Measurements from ENCODE around the gene PLPP4. TPM values are rescaled to one million over a fixed set of nuclear protein-coding genes. Genes with fewer than 3 reads are reported as not detected.

The PLPP4 gene
- polyA plus RNA-seq, 1 donor from 2014 or later, result 4.4 TPM

DNA sequence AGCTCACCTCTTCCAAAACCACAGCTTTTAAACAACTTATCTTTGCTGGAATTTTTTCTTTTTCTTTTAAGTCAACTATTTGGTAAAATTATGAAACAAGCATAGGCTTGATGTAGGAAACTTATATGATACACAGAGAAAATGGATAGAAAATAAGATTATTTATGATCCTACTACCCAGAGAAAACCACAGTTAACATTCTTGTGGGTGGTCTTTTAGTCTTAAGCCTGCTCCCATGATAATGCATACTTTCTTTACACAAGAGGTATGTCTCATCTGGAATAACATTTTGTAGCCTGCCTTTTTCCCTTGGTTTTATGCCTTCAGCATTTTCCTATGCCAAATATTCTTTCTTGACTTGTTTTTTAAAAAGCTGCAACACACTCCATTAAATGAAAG lies 21.4 kb downstream of the PLPP4 start:
- Histone ChIP-seq H3K79me2 (replicated peaks; ENCODE audit: insufficient read depth, low read length) (no peaks in the 10 kb centered on the region), H3K4me3 (ENCODE audit: low read length) (no peak overlapping the region), H3K9me3 (ENCODE audit: low read length) (no peaks in the 10 kb centered on the region), H3K9ac (ENCODE audit: low read length) (no peak overlapping the region), H3K27me3 (ENCODE audit: insufficient read depth, low read depth, low read length) (no peaks in the 10 kb centered on the region), H3K36me3 (ENCODE audit: insufficient read depth, low read length) (no peaks in the 10 kb centered on the region), H4K20me1 (ENCODE audit: insufficient read depth) (no peaks in the 10 kb centered on the region), H3K4me2 (ENCODE audit: low read length) (no peak overlapping the region), H3K9me2 (ENCODE audit: insufficient read depth, low read length) (no peaks in the 10 kb centered on the region), H3F3A (ENCODE audit: insufficient read depth, low read length, poor library complexity, severe bottlenecking) (no peaks in the 10 kb centered on the region), H2AFZ (ENCODE audit: low read depth, low read length) (no peak overlapping the region), H3K27ac (ENCODE audit: low read length) (no peak overlapping the region)
- TF ChIP-seq SMC3 (conservative IDR thresholded peaks at IDR 0.05; ENCODE audit: poor library complexity), result no peak
- TF ChIP-seq EP300 (conservative IDR thresholded peaks at IDR 0.05; ENCODE audit: poor library complexity, severe bottlenecking), result no peak
- no peak for TF ChIP-seq MXI1 (conservative IDR thresholded peaks at IDR 0.05; ENCODE audit: poor library complexity, severe bottlenecking)
- TF ChIP-seq RAD21 (conservative IDR thresholded peaks at IDR 0.05), result no peak

DNA sequence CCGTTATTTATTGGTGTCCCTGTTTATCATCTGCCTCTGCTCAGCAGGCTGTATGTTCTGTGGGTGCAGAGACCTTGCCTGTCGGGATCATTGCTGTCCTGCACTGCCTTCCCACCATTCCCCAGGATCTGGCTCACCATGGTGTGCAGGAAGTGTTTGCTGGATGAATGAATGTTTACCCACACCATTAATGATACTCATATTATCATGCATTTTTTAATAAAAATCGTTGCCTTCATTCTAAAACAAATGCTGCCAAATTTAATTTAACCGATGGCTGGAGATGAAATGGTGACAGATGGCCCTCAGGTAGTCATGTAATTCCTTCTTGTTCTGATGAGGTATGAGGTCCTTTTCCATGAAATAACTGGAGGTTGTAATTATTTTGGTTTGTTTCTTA lies 22.5 kb downstream of the PLPP4 start:
- H3K79me2 ChIP-seq (replicated peaks; ENCODE audit: insufficient read depth, low read length), result no peaks in the 10 kb centered on the region
- no peaks in the 10 kb centered on the region for H3K36me3 ChIP-seq (ENCODE audit: insufficient read depth, low read length)
- H4K20me1 ChIP-seq (ENCODE audit: insufficient read depth), result no peaks in the 10 kb centered on the region
- H3K9me2 ChIP-seq (ENCODE audit: insufficient read depth, low read length), result no peaks in the 10 kb centered on the region
- no peak overlapping the region for H3K4me2 ChIP-seq (ENCODE audit: low read length)
- H3K27me3 ChIP-seq (ENCODE audit: insufficient read depth, low read depth, low read length), result no peaks in the 10 kb centered on the region
- H2AFZ ChIP-seq (ENCODE audit: low read depth, low read length), result no peak overlapping the region
- H3K4me3 ChIP-seq (ENCODE audit: low read length), result no peak overlapping the region
- TF ChIP-seq, protein P1, sequence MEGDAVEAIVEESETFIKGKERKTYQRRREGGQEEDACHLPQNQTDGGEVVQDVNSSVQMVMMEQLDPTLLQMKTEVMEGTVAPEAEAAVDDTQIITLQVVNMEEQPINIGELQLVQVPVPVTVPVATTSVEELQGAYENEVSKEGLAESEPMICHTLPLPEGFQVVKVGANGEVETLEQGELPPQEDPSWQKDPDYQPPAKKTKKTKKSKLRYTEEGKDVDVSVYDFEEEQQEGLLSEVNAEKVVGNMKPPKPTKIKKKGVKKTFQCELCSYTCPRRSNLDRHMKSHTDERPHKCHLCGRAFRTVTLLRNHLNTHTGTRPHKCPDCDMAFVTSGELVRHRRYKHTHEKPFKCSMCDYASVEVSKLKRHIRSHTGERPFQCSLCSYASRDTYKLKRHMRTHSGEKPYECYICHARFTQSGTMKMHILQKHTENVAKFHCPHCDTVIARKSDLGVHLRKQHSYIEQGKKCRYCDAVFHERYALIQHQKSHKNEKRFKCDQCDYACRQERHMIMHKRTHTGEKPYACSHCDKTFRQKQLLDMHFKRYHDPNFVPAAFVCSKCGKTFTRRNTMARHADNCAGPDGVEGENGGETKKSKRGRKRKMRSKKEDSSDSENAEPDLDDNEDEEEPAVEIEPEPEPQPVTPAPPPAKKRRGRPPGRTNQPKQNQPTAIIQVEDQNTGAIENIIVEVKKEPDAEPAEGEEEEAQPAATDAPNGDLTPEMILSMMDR (IDR thresholded peaks at IDR 0.05; ENCODE audit: poor library complexity, severe bottlenecking), result no peak
- TF ChIP-seq TAF1 (IDR thresholded peaks at IDR 0.05; ENCODE audit: low read depth), result no peak
- TF ChIP-seq MXI1 (conservative IDR thresholded peaks at IDR 0.05; ENCODE audit: poor library complexity, severe bottlenecking), result no peak
- TF ChIP-seq, protein P2, sequence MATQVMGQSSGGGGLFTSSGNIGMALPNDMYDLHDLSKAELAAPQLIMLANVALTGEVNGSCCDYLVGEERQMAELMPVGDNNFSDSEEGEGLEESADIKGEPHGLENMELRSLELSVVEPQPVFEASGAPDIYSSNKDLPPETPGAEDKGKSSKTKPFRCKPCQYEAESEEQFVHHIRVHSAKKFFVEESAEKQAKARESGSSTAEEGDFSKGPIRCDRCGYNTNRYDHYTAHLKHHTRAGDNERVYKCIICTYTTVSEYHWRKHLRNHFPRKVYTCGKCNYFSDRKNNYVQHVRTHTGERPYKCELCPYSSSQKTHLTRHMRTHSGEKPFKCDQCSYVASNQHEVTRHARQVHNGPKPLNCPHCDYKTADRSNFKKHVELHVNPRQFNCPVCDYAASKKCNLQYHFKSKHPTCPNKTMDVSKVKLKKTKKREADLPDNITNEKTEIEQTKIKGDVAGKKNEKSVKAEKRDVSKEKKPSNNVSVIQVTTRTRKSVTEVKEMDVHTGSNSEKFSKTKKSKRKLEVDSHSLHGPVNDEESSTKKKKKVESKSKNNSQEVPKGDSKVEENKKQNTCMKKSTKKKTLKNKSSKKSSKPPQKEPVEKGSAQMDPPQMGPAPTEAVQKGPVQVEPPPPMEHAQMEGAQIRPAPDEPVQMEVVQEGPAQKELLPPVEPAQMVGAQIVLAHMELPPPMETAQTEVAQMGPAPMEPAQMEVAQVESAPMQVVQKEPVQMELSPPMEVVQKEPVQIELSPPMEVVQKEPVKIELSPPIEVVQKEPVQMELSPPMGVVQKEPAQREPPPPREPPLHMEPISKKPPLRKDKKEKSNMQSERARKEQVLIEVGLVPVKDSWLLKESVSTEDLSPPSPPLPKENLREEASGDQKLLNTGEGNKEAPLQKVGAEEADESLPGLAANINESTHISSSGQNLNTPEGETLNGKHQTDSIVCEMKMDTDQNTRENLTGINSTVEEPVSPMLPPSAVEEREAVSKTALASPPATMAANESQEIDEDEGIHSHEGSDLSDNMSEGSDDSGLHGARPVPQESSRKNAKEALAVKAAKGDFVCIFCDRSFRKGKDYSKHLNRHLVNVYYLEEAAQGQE (IDR thresholded peaks at IDR 0.05; ENCODE audit: borderline replicate concordance), result no peak
- TF ChIP-seq EP300 (conservative IDR thresholded peaks at IDR 0.05; ENCODE audit: poor library complexity, severe bottlenecking), result no peak
- TF ChIP-seq SMC3 (conservative IDR thresholded peaks at IDR 0.05; ENCODE audit: poor library complexity), result no peak
- no peak for TF ChIP-seq RAD21 (conservative IDR thresholded peaks at IDR 0.05)
- no peaks in the 10 kb centered on the region for H3K9me3 ChIP-seq (ENCODE audit: low read length)
- no peak overlapping the region for H3K27ac ChIP-seq (ENCODE audit: low read length)
- no peak overlapping the region for H3K9ac ChIP-seq (ENCODE audit: low read length)
- H3F3A ChIP-seq (ENCODE audit: insufficient read depth, low read length, poor library complexity, severe bottlenecking), result no peaks in the 10 kb centered on the region

DNA sequence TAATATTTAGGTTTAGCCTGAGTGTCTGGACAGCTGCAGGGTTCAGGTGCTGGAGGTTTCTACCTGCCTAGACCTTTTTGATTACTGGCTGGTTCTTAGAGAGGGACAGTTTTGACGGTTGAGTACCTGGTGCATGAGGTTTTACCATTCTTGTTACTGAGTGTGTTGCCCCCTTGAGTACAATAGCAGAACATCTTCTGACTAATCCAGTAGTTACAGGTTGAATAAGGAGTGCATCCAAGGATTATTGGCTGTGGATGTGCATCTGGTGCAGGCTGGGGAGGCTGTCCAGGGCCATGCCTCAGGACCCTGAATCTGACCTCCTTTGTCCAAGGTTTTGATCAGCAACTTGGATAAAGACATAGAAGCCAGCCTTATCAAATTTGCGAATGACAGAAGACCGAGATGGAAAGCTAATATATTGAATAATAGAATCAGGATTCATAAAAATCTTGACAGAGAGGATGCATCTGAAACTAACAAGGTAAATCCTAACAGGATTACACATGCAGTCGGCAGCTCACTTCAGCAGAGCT lies 23.1 kb downstream of the PLPP4 start:
- TF ChIP-seq EP300 (conservative IDR thresholded peaks at IDR 0.05; ENCODE audit: poor library complexity, severe bottlenecking), result no peak
- no peak for TF ChIP-seq POLR2AphosphoS5 (IDR thresholded peaks at IDR 0.05)

More for the DNA sequence above, 23.1 kb downstream of the PLPP4 start:
- H3K4me3 ChIP-seq (ENCODE audit: low read length), result no peak overlapping the region
- H3F3A ChIP-seq (ENCODE audit: insufficient read depth, low read length, poor library complexity, severe bottlenecking), result no peaks in the 10 kb centered on the region
- no peak overlapping the region for H3K27ac ChIP-seq (ENCODE audit: low read length)
- no peaks in the 10 kb centered on the region for H3K9me2 ChIP-seq (ENCODE audit: insufficient read depth, low read length)
- no peak overlapping the region for H2AFZ ChIP-seq (ENCODE audit: low read depth, low read length)
- H3K27me3 ChIP-seq (ENCODE audit: insufficient read depth, low read depth, low read length), result no peaks in the 10 kb centered on the region
- no peaks in the 10 kb centered on the region for H3K9me3 ChIP-seq (ENCODE audit: low read length)
- H3K4me2 ChIP-seq (ENCODE audit: low read length), result no peak overlapping the region
- H3K79me2 ChIP-seq (replicated peaks; ENCODE audit: insufficient read depth, low read length), result no peaks in the 10 kb centered on the region
- H3K9ac ChIP-seq (ENCODE audit: low read length), result no peak overlapping the region
- no peaks in the 10 kb centered on the region for H4K20me1 ChIP-seq (ENCODE audit: insufficient read depth)
- H3K36me3 ChIP-seq (ENCODE audit: insufficient read depth, low read length), result no peaks in the 10 kb centered on the region

All from neural cell (in vitro differentiated cells).